22Rv1 (cell line): ENCODE measurements around the gene GSTT2.

Source experiments
- CTCF ChIP-seq: fragments of 450-650 bp; IDR thresholded peaks from 2 replicates; pipeline ENCODE4 v1.5.1; 2017; ENCODE audit warnings: mild to moderate bottlenecking
- ZFX ChIP-seq: fragments of 450-650 bp; IDR thresholded peaks from 2 replicates; pipeline ENCODE4 v1.6.1; 2017; ENCODE audit warnings: antibody characterized with exemption, borderline replicate concordance

DNA sequence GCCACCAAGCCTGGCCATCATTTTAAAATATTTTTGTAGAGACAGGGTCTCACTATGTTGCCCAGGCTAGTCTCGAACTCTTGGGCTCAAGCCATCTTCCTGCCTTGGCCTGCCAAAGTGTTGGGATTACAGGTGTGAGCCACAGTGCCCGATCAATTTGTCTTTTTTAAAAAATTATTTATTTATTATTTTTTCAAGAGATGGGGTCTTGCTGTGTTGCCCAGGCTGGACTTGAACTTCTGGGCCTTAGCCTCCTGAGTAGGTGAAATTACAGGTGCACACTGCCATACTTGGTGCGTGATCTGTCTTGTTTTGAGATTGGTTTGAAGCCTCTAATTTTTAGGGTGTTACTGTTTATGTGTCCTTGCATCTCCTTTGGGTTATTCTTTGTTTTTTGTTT, 41.4 kb downstream of the GSTT2 start:
- TF ChIP-seq CTCF (no peak), ZFX (no peak)
